HCT116 (cell line): ENCODE results near the gene HOXB2. TPM values are rescaled to one million over a fixed set of nuclear protein-coding genes. Genes with fewer than 3 reads are reported as not detected.
A peak's percentile ranks its signal among the peaks of the same experiment; 100 is the strongest.

ENCODE experiments used
- ATAC-seq: fragments of 200-7000 bp; cut with Tn5 transposase; 2 replicates; pipeline ENCODE4 v1.9.1; 2020; ENCODE audit warnings: mild to moderate bottlenecking, moderate library complexity
- BruUV-seq: library from RNA; stranded (reverse); fragments of 400-500 nt; replicated peaks from 2 replicates; lab custom pipeline; 2021; lab: Mats Ljungman, UMichigan
- CTCF ChIA-PET: fragments of 300-600 bp; sonication (Branson Sonifier 250); formaldehyde crosslinking; loops from one replicate; lab custom pipeline; 2021; ENCODE audit warnings: antibody characterized with exemption; lab: Charles Lee
- POLR2A ChIA-PET: fragments of 300-600, 350-600 bp; sonication (Branson Sonifier 250); formaldehyde crosslinking; loops from one replicate; lab custom pipeline; 2021; ENCODE audit warnings: antibody characterized with exemption; lab: Charles Lee
- RAD21 ChIA-PET, 2 experiments: fragments of 300-600 bp; sonication (Branson Sonifier 250); formaldehyde crosslinking; loops; one replicate each; lab custom pipeline; 2023; ENCODE audit warnings: low total read pairs in 2 of 2; ENCODE audit not compliant: uncharacterized antibody in 2 of 2, unreplicated experiment in 2 of 2, low non-redundant PET in 1 of 2; lab: Charles Lee
- DNase-seq: peaks from one replicate; pipeline ENCODE4 v3.0.0-alpha.2; 2010; ENCODE audit warnings: low read depth, low spot score
- H2AFZ ChIP-seq: fragments of 200-600 bp; shearing (Covaris generic), sonication (generic); 2 replicates; pipeline ENCODE4 v1.6.1; 2017; ENCODE audit warnings: low read depth, mixed run types, mixed read lengths, antibody characterized with exemption, low read length; ENCODE audit not compliant: poor library complexity, severe bottlenecking
- H3K27ac ChIP-seq: 2 replicates; pipeline ENCODE4 v1.5.1; 2012; ENCODE audit warnings: low read depth, low read length
- H3K27me3 ChIP-seq: fragments of 200-600 bp; sonication (generic); 2 replicates; pipeline ENCODE4 v1.6.1; 2016; ENCODE audit warnings: mixed run types, low read length, mixed read lengths; ENCODE audit not compliant: insufficient read depth
- H3K36me3 ChIP-seq, 2 experiments: fragments of 200-500 bp in 1 of 2; fragments of 200-600 bp in 1 of 2; sonication (Bioruptor generic) in 1 of 2; sonication (generic) in 1 of 2; 2 replicates each; pipeline versions ENCODE4 v1.5.1 to v1.6.1; 2014 to 2016; ENCODE audit warnings: low read length in 2 of 2, inconsistent platforms in 1 of 2, mixed read lengths in 1 of 2, mixed run types in 1 of 2; ENCODE audit not compliant: insufficient read depth in 2 of 2, control insufficient read depth in 1 of 2
- H3K4me1 ChIP-seq, 2 experiments: fragments of 200-600 bp in 1 of 2; sonication (generic) in 1 of 2; 2 replicates each; pipeline versions ENCODE4 v1.5.1 to v1.6.1; 2012 to 2017; ENCODE audit warnings: low read length in 2 of 2, inconsistent platforms in 1 of 2, mild to moderate bottlenecking in 1 of 2, mixed read lengths in 1 of 2, mixed run types in 1 of 2, moderate library complexity in 1 of 2; ENCODE audit not compliant: insufficient read depth in 2 of 2, control insufficient read depth in 1 of 2
- H3K4me2 ChIP-seq: fragments of 200-600 bp; sonication (generic); 2 replicates; pipeline ENCODE4 v1.6.1; 2017; ENCODE audit warnings: mixed run types, low read length, mixed read lengths
- H3K4me3 ChIP-seq, 2 experiments: fragments of 200-600 bp in 1 of 2; sonication (generic) in 1 of 2; replicated peaks in 1 of 2; 2 replicates each; pipeline ENCODE4 v1.5.1; 2011 to 2016; ENCODE audit warnings: low read length in 2 of 2, control low read depth in 1 of 2, low read depth in 1 of 2, mild to moderate bottlenecking in 1 of 2, mixed read lengths in 1 of 2, mixed run types in 1 of 2
- H3K79me2 ChIP-seq: fragments of 200-600 bp; sonication (generic); 2 replicates; pipeline ENCODE4 v1.6.1; 2017; ENCODE audit warnings: mild to moderate bottlenecking, mixed run types, low read length, moderate library complexity, mixed read lengths; ENCODE audit not compliant: insufficient read depth
- H3K9ac ChIP-seq: fragments of 200-600 bp; sonication (generic); 2 replicates; pipeline ENCODE4 v1.6.1; 2016; ENCODE audit warnings: low read length, mixed read lengths
- H3K9me2 ChIP-seq: fragments of 200-600 bp; sonication (generic), shearing (Covaris generic); 2 replicates; pipeline ENCODE4 v1.6.1; 2017; ENCODE audit warnings: mixed run types, mild to moderate bottlenecking, moderate library complexity; ENCODE audit not compliant: insufficient read depth
- H3K9me3 ChIP-seq, 2 experiments: fragments of 200-500 bp in 1 of 2; fragments of 200-600 bp in 1 of 2; sonication (Bioruptor generic) in 1 of 2; sonication (generic) in 1 of 2; 2 replicates each; pipeline ENCODE4 v1.6.1; 2014 to 2017; ENCODE audit warnings: low read length in 2 of 2, mixed read lengths in 2 of 2, inconsistent platforms in 1 of 2, low read depth in 1 of 2, mild to moderate bottlenecking in 1 of 2, mixed run types in 1 of 2, moderate library complexity in 1 of 2; ENCODE audit not compliant: control insufficient read depth in 1 of 2, insufficient read depth in 1 of 2
- H4K20me1 ChIP-seq: fragments of 200-600 bp; sonication (generic), shearing (Covaris generic); 2 replicates; pipeline ENCODE4 v1.6.1; 2017; ENCODE audit warnings: mixed run types, mild to moderate bottlenecking, moderate library complexity; ENCODE audit not compliant: insufficient read depth
- CEBPB ChIP-seq: IDR thresholded peaks from 2 replicates; pipeline ENCODE4 v1.6.1; 2012; ENCODE audit warnings: low read depth
- POLR2AphosphoS5 ChIP-seq: IDR thresholded peaks from 2 replicates; pipeline ENCODE4 v1.6.1; 2011; ENCODE audit warnings: mild to moderate bottlenecking, low read depth, low read length, moderate library complexity
- RAD21 ChIP-seq: IDR thresholded peaks from 2 replicates; pipeline ENCODE4 v1.6.1; 2012; ENCODE audit warnings: low read depth, mild to moderate bottlenecking
- TCF7L2 ChIP-seq: IDR thresholded peaks from 2 replicates; pipeline ENCODE4 v1.7.0; 2011; ENCODE audit warnings: borderline replicate concordance, inconsistent platforms; ENCODE audit not compliant: insufficient read depth, insufficient read length; ENCODE audit errors: extremely low read depth
- YY1 ChIP-seq: IDR thresholded peaks from 2 replicates; pipeline ENCODE4 v1.6.1; 2011; ENCODE audit warnings: low read length, low read depth, moderate library complexity, mild to moderate bottlenecking; ENCODE audit not compliant: insufficient replicate concordance; ENCODE audit errors: extremely low read depth
- intact Hi-C: fragments of 100-400 bp; cut with micrococcal nuclease; formaldehyde crosslinking; loops from 2 replicates; pipeline ENCODE4 v1.10.0; 2022
- total RNA-seq: library from RNA; stranded (reverse); gene quantifications from one replicate; pipeline ENCODE4 v1.2.1, GENCODE V29; 2021; ENCODE audit not compliant: unreplicated experiment

Gene HOXB2
- total RNA-seq, 1 experiment from 2014 or later, result 2.0 TPM

GRCh38 chr17:48579471-48579759, 34.5 kb upstream of the HOXB2 start (continued):
- no peak for TF ChIP-seq YY1

DNA sequence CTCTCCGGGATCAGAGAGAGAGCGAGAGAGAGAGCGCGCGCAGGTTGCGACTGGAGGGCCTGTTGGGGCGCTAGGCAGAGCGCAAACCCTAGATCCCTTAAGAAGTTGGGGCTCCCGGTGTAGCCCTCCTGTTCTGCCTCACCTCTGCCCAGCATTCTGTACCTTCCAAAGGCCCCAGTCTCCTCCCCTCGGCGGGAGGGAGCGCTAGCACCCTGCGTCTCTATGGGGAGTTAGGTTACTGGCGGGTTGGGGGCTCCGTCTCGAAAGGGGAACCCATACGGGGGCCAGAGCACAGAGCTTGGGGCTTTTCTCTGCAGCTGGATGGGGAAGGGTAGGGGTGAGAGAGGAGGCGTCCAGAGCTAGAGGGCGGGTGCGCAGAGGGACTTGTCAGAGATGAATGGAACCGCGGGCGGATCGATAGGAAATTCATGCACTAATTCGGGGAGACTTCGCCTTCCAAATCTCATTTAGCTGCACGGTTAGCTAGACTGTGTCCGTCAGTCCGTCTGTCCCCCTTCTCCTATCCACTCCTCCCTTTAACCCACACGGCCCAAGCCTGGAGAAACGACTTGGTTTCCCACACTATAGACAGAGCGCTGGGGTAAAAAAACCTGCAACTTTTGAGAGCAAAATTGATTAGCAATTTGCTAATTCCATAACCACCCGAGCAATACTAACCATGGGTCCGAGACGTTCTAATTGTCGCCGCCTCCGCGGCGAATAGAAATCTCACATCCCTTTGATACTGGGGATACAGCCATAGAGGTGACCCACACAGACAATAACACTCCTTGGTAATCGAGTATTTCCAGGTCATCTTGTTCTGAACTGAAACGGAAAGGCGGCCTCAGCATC, 33.9 kb upstream of the HOXB2 start:
- peaks cover 92% of the 10 kb centered on the region for H3K79me2 ChIP-seq
- H3K36me3 ChIP-seq, result no peaks in the 10 kb centered on the region
- peak overlapping the region; percentile 57 to 58 for H3K4me3 ChIP-seq
- H3K9ac ChIP-seq, result peak overlapping the region; percentile 63
- peak overlapping the region; percentile 91 for H3K27ac ChIP-seq
- H3K9me2 ChIP-seq, result no peaks in the 10 kb centered on the region
- no peaks in the 10 kb centered on the region for H4K20me1 ChIP-seq
- H2AFZ ChIP-seq, result no peak overlapping the region
- RAD21 ChIA-PET, result no interaction called here
- TF ChIP-seq RAD21 (no peak), POLR2AphosphoS5 (peak; percentile 36; the same call in 1 of the 2 replicates), CEBPB (no peak), TCF7L2 (no peak)
- TF ChIP-seq, all 23 proteins: peak for 1
- BruUV-seq, result TSS peak; percentile 61
- intact Hi-C loops, result no loop called here
- Histone ChIP-seq H3K4me2 (peak overlapping the region; percentile 98), H3K9me3 (no peaks in the 10 kb centered on the region), H3K27me3 (no peaks in the 10 kb centered on the region), H3K4me1 (peaks cover 11 to 36% of the 10 kb centered on the region in 2 experiments)
- DNase-seq, result no peak
- ATAC-seq, result peak; percentile 30
- ChIA-PET CTCF (interaction anchor here (2.0 kb wide), 1 partner anchor 313 kb away, joined by 5 read pairs; no protein-coding TSS in a partner anchor), POLR2A (interaction anchor here (1.1 kb wide), 1 partner anchor 107 kb away, joined by 3 read pairs; no protein-coding TSS in a partner anchor)
